IMR-90 (cell line): ENCODE data around the gene MARCHF2.

ENCODE experiments used
- CTCF ChIP-seq: conservative IDR thresholded peaks from 2 replicates; pipeline ENCODE4 v1.5.1; 2012; ENCODE audit warnings: mild to moderate bottlenecking, low read depth, low read length, improper control_type of control experiment
- SMC3 ChIP-seq: fragments of 150-350 bp; IDR thresholded peaks from 2 replicates; pipeline ENCODE4 v1.6.1; 2016; ENCODE audit warnings: low read depth, mild to moderate bottlenecking, antibody characterized with exemption, low read length, moderate library complexity

- TF ChIP-seq SMC3 (no peak), CTCF (no peak)
These were observed 45.3 kb downstream of the MARCHF2 start for GRCh38 chr19:8458380-8458779.
